ENCODE measurements around the gene ALDH3B1. TPM values are rescaled to one million over a fixed set of nuclear protein-coding genes. Genes with fewer than 3 reads are reported as not detected.
A peak's percentile ranks its signal among the peaks of the same experiment; 100 is the strongest.
"Not testable (repeated sequence)": the region's sequence is repeated elsewhere in the genome, so short reads cannot be mapped to it uniquely, and the experiment has no call there.

Gene ALDH3B1
- total and polyA plus RNA-seq, 9 of the 15 experiments (the other 6 are each of a cell fraction or from before 2014, with no cell fraction given), result 0.01 to 0.35 (median 0.07) TPM; not detected in 2

DNA sequence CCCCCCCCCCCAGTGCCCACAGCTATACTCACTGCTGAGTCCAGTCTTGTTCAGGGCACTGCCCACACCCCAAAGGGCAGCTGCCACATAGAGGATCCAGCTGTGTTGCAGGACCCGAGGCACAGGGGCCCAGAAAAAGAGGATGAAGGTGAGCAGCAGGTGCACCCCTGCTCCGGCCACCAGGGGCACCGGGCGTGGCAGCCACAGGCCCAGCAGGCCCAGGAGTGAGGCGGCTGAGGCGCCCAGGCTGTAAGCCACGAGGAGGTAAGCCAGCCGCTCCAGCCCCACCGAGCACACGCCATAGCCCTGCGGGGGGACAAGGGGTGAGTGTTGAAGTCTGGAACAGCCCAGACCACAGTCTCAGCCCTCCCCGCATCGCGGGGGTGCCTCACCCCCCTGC is 14.5 kb upstream of the ALDH3B1 start:
- H3K9ac ChIP-seq (ENCODE audit: insufficient read depth in 1 of 2, low read depth in 2 of 2, low read length in 2 of 2); H3K27ac ChIP-seq (ENCODE audit: extremely low read depth, low read depth, low read length); FAIRE-seq; H3K27me3 ChIP-seq (ENCODE audit: control insufficient read depth in 2 of 2, insufficient read depth in 2 of 2, low read length in 2 of 2); H3K4me2 ChIP-seq (ENCODE audit: insufficient read depth, low read length); H4K20me1 ChIP-seq (replicated peaks; ENCODE audit: control insufficient read depth, insufficient read depth, low read length); H3K36me3 ChIP-seq (ENCODE audit: control insufficient read depth, insufficient read depth, low read length); DNase-seq (ENCODE audit: extremely low read depth in 1 of 4, low spot score in 3 of 4); H2AFZ ChIP-seq (ENCODE audit: low read depth, low read length); H3K9me3 ChIP-seq (replicated peaks; ENCODE audit: control insufficient read depth, insufficient read depth, low read depth, low read length); BruUV-seq (replicated peaks); ATAC-seq; in situ Hi-C loops (cut with MboI); POLR2A ChIA-PET; H3K4me3 ChIP-seq; intact Hi-C loops (cut with micrococcal nuclease); H3K9me1 ChIP-seq (ENCODE audit: control insufficient read depth, insufficient read depth, low read length); H3K79me2 ChIP-seq (ENCODE audit: control insufficient read depth, insufficient read depth, low read length): not testable (repeated sequence)
- TF ChIP-seq, protein P1, sequence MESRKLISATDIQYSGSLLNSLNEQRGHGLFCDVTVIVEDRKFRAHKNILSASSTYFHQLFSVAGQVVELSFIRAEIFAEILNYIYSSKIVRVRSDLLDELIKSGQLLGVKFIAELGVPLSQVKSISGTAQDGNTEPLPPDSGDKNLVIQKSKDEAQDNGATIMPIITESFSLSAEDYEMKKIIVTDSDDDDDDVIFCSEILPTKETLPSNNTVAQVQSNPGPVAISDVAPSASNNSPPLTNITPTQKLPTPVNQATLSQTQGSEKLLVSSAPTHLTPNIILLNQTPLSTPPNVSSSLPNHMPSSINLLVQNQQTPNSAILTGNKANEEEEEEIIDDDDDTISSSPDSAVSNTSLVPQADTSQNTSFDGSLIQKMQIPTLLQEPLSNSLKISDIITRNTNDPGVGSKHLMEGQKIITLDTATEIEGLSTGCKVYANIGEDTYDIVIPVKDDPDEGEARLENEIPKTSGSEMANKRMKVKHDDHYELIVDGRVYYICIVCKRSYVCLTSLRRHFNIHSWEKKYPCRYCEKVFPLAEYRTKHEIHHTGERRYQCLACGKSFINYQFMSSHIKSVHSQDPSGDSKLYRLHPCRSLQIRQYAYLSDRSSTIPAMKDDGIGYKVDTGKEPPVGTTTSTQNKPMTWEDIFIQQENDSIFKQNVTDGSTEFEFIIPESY (CRISPR knock-in tag; IDR thresholded peaks at IDR 0.05), result peak; percentile 84
- H3K4me1 ChIP-seq (replicated peaks in 1 of 2; ENCODE audit: control insufficient read depth in 2 of 2, insufficient read depth in 2 of 2, low read length in 2 of 2), result peaks cover 8 to 38% of the 10 kb centered on the region in 2 experiments; a peak in 4 of 5 replicates
- 80% methylated on average over 6 of the region's 14 CpGs for WGBS (ENCODE audit: insufficient coverage, low coverage, missing lambda C conversion rate)
- CTCF ChIA-PET (ENCODE audit: low intra/inter-chr PET ratio), result interaction anchor here (0.9 kb wide), 1 partner anchor 261 kb away, joined by 3 read pairs; no protein-coding TSS in a partner anchor

GRCh38 chr11:67996051-67996450 is 14.1 kb upstream of the ALDH3B1 start:
- Histone ChIP-seq H3K27me3 (ENCODE audit: control insufficient read depth in 2 of 2, insufficient read depth in 2 of 2, low read length in 2 of 2) (no peaks in the 10 kb centered on the region; a peak in 1 of 5 replicates), H3K9ac (ENCODE audit: insufficient read depth in 1 of 2, low read depth in 2 of 2, low read length in 2 of 2) (no peak overlapping the region), H3K4me3 (no peak overlapping the region), H4K20me1 (replicated peaks; ENCODE audit: control insufficient read depth, insufficient read depth, low read length) (no peaks in the 10 kb centered on the region), H3K36me3 (ENCODE audit: control insufficient read depth, insufficient read depth, low read length) (no peaks in the 10 kb centered on the region), H3K9me3 (replicated peaks; ENCODE audit: control insufficient read depth, insufficient read depth, low read depth, low read length) (no peaks in the 10 kb centered on the region), H3K27ac (ENCODE audit: extremely low read depth, low read depth, low read length) (no peak overlapping the region), H2AFZ (ENCODE audit: low read depth, low read length) (0 out of 2 replicates have a peak overlapping the region, but pooled peaks have one; percentile 97), H3K79me2 (ENCODE audit: control insufficient read depth, insufficient read depth, low read length) (no peaks in the 10 kb centered on the region), H3K4me2 (ENCODE audit: insufficient read depth, low read length) (no peak overlapping the region), H3K9me1 (ENCODE audit: control insufficient read depth, insufficient read depth, low read length) (no peaks in the 10 kb centered on the region), H3K4me1 (replicated peaks in 1 of 2; ENCODE audit: control insufficient read depth in 2 of 2, insufficient read depth in 2 of 2, low read length in 2 of 2) (peaks cover 8 to 35% of the 10 kb centered on the region in 2 experiments; a peak in 4 of 5 replicates)
- DNase-seq (ENCODE audit: extremely low read depth in 1 of 4, low spot score in 3 of 4) (peak in 1 of 4 experiments; percentile 8), FAIRE-seq (no peak), ATAC-seq (no peak)
- CTCF ChIA-PET (ENCODE audit: low intra/inter-chr PET ratio), result interaction anchor here (0.9 kb wide), 1 partner anchor 261 kb away, joined by 3 read pairs; no protein-coding TSS in a partner anchor
- POLR2A ChIA-PET, result interaction anchor here (1.0 to 1.2 kb wide), 2 partner anchors 13 to 215 kb away, joined by 3 to 6 read pairs; no protein-coding TSS in a partner anchor
- intact Hi-C loops (cut with micrococcal nuclease) (no loop called here), in situ Hi-C loops (cut with MboI) (no loop called here)
- BruUV-seq (replicated peaks), result no TSS peak
- WGBS (ENCODE audit: insufficient coverage, low coverage, missing lambda C conversion rate), result 48% methylated on average over 3 of the region's 13 CpGs
- TF ChIP-seq, protein P2, sequence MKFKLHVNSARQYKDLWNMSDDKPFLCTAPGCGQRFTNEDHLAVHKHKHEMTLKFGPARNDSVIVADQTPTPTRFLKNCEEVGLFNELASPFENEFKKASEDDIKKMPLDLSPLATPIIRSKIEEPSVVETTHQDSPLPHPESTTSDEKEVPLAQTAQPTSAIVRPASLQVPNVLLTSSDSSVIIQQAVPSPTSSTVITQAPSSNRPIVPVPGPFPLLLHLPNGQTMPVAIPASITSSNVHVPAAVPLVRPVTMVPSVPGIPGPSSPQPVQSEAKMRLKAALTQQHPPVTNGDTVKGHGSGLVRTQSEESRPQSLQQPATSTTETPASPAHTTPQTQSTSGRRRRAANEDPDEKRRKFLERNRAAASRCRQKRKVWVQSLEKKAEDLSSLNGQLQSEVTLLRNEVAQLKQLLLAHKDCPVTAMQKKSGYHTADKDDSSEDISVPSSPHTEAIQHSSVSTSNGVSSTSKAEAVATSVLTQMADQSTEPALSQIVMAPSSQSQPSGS (CRISPR knock-in tag; IDR thresholded peaks at IDR 0.05), result no peak
- no peak for TF ChIP-seq U2AF1 (optimal IDR thresholded peaks at IDR 0.05; ENCODE audit: low read depth, low read length)
- TF ChIP-seq WHSC1 (IDR thresholded peaks at IDR 0.05; ENCODE audit: low read length), result no peak
- TF ChIP-seq, protein P3, sequence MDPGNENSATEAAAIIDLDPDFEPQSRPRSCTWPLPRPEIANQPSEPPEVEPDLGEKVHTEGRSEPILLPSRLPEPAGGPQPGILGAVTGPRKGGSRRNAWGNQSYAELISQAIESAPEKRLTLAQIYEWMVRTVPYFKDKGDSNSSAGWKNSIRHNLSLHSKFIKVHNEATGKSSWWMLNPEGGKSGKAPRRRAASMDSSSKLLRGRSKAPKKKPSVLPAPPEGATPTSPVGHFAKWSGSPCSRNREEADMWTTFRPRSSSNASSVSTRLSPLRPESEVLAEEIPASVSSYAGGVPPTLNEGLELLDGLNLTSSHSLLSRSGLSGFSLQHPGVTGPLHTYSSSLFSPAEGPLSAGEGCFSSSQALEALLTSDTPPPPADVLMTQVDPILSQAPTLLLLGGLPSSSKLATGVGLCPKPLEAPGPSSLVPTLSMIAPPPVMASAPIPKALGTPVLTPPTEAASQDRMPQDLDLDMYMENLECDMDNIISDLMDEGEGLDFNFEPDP (CRISPR knock-in tag; IDR thresholded peaks at IDR 0.05), result no peak

Measured in K562 (cell line).